Pons (tissue), 1 donor: ENCODE data around the gene SLC39A10.

Source experiments
- DNase-seq: peaks from one replicate; pipeline ENCODE4 v3.0.0-alpha.2; 2016; ENCODE audit warnings: low spot score

SLC39A10 gene

DNA sequence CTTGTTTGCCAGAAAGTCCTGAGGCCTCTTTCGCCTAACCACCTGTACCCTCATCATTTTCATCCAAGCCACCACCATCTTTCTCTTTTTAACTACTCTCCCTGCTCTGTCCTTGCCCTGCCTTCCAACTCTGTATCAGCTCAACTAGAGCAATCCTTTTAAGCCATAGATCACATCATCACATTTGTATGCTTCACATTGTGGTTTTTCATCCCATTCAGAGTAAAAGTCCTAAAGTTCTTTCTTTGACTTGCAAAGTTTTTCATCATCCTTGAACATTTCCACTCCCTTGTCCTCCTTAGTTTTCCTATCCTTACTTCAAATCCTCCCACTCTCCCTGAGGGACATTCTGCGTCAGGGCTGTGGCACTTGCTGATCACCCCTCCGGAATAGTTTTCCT is 73.9 kb downstream of the SLC39A10 start:
- no peak for DNase-seq

DNA sequence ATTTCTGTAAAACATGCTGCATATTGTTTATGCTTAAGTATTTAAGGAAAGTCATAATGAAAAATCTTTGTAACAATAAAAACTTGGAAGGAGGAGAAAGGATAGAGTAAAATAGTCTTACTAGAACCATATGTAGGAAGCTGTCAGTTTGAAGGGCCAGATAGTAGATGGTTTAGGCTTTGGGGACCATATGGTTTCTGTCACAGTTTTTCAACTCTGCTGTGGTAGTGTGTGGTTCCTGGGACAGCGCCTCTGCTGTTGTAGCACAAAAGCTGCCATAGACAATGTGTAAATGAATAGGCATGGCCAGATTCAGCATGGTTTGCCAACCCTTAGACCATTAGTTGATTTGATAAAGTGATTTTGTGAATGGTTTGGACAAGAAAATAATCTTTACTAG is 75.5 kb downstream of the SLC39A10 start:
- DNase-seq: no peak

DNA sequence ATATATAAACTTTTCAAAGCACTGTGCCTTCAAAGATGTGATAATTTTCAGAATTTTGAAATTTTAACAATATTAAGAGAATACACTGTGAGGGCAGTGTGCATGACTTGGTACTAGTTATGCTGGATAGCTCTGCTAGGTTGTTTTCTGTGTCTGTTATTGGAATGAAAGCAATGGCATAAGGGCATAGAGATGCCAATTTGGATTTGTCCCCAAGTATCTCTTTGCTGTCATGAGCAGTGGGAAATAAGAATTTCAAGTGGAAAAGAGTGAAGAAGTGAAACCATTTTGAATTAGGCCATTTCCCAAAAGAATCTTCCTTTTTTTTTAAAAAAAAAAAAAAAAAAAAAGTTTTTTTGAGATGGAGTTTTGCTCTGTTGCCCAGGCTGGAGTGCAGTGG is 76.8 kb downstream of the SLC39A10 start:
- DNase-seq: no peak

DNA sequence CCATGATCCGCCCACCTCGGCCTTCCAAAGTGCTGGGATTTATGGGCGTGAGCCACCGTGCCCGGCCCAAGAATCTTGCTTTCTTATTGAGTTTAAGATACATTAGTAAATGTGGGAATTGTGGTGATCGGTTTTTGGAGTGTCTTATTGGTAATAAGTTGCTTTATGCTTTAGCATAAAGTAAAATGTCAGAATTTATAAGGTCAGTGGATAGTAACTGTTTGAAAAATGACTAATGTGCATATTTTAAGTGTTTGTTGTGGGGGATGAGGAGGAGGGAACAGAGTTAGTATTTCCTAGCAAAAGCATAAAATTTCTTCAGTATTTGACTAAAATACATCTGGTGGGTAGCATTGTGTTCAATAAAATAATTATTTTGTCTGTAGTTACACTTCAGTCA is 77.4 kb downstream of the SLC39A10 start:
- DNase-seq: no peak

DNA sequence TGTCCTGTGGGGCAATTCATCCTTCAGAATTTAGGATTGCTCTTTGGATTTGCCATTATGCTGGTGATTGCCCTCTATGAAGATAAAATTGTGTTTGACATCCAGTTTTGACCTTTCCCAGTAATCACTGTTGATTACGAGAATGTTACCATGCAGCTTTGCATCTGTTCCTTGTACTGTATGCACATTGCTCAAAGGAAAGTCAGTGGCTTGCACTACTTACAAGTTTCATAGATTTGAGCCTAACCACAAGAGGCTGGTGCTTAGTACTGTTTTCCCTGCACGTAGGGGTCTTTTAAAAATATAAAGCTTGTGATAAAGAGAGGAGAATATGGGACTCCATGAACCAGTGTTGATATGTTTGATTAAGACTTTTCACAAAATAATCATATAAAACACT is 77.9 kb downstream of the SLC39A10 start:
- no peak for DNase-seq

DNA sequence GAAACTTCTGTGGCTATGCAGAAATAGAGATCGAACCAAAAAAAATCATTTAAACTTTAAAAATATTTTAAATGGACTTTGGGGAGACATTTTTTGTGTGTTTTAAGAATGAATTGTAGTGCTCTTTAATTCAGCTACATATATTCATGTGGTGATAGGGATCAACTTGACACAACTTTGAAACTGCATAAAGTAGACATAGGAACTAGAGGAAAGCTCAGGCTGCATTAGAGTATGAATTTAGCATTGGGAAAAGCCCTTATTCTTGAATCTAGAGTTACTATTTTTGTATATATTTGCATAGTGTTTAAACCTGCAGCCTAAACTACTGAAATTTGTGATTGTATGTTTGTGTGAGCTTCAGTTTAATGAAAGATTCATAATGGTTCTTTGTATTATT is 78.3 kb downstream of the SLC39A10 start:
- no peak for DNase-seq

DNA sequence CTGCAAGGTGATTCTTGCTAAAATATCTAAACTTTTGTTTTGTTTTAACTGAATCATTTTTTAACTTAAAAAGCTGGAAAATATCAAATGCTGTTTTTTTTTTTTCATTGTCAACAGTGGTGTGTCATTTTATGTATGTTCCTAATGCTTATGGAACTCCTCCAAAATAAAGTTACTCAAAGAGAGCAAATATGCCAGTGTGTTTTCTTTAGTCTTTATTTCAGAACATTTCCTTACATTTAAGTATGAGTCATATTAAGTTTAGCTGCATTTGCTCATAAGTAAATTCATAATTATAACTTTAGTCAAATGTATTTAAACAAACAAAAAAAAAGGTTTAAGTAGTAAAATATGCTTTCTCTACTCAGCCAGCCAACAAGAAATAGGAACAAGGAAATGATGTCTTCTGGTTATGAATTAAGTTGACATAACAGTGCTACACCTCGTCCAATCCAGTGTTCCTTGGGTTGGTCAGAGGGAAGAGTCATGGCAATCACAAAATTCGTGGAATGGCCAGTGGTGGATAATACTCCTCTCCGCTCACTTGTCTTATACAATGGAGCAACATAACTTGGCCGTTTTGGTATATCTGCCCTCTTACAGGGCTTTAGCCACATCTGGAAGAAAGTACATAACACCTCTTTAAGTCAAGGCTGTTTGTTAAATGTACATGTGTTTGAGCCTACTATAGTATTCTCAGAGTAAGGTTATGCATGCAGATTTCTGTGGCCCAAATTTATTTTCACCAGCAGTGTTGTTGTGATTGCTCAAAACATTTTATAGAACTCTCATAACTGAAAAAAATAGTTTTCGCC is 80.7 kb downstream of the SLC39A10 start:
- DNase-seq: no peak

DNA sequence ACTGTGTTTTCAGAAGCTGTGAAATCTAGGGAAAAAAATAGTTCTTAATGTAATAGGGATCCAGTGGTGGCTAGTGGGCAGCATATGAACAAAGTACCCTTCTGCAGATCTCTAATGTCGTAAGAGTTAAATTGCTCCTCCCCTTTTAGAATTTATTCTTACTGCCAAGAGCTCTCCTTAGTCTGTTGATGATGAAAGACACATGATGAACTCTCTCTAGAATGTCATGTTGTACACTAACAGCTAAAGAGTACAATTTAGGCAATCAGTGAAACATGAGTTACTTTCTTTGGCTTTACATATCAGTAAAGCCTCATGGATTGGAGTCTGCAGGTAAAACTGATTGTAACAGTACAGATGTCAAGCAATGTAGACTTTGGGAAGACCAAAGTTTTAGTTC is 84.2 kb downstream of the SLC39A10 start:
- DNase-seq: no peak

DNA sequence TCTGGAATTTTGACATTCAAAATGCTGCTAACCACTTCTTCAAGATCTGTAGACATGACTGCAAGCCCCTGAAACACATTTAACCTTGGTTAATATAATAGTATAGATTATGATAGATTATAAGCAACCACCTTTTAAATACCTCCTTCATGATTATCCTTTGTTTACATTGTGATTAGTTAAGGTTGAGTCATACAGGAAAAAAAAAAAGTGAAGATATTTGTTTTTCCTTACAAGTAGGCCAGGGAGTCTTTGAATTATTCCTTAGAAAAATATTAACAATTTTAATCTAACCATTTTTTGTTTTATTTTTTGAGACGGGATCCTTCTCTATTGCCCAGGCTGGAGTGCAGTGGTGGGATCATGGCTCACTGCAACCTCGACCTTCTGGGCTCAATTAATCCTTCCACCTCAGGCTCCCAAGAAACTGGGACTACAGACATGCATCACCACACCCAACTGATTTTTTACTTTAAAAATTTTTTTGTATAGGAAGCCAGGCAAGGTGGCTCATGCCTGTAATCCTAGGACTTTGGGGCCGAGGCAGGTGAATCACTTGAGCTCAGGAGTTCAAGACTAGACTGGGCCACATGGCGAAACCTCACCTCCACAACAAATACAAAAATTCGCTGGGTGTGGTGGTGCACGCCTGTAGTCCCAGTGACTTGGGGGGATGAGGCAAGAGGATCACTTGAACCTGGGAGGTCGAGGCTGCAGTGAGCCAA is 99.4 kb downstream of the SLC39A10 start:
- no peak for DNase-seq

DNA sequence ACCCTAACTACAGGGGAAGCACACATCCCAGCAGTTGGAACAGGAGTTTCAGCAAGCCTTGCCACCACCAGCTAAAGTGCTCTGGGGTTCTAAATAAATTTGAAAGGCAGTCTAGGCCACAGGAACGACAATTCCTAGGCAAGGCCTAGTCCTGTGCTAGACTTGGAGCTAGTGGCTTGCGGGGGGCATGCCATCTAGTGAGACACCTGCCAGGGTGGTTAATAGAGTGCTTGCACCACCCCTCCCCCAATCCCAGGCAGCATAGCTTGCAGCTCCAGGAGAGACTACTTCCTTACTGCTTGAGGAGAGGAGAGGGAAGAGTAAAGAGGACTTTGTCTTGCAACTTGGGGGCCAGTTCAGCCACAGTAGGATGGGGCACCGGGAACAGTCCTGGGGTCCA is 101.8 kb downstream of the SLC39A10 start:
- DNase-seq: no peak

DNA sequence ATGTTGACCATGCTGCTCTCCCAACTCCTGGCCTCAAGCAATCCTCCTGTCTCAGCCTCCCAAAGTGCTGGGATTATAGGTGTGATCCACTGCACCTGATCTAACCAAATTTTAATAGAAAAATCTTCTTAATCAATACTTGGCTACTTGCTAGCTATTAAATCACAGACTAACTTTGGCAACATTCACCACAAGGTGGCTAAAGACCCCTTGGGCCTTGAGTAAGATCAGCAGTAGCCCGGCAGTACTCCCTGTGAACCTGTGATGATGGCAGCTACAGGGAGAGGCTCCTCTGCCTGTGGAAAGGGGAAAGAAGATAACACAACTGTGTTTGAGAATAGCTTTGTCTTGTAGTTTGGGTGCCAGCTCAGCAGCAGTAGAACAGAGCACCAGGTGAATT is 102.9 kb downstream of the SLC39A10 start:
- DNase-seq: no peak

DNA sequence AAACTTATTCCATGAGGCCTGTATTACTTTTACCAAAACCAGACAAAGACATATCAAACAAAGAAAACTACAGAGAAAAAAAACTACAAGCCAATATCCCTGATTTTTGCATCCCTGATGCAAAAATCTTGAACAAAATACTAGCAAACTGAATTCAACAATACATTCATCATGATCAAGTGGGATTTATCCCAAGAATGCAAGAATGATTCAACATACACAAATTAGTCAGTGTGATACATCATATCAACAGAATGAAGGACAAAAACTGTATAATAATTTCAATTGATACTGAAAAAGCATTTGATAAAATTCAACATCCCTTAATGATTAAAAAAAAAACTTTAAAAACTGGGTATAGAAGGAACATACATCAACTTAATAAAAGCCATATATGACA is 106.8 kb downstream of the SLC39A10 start:
- no peak for DNase-seq

DNA sequence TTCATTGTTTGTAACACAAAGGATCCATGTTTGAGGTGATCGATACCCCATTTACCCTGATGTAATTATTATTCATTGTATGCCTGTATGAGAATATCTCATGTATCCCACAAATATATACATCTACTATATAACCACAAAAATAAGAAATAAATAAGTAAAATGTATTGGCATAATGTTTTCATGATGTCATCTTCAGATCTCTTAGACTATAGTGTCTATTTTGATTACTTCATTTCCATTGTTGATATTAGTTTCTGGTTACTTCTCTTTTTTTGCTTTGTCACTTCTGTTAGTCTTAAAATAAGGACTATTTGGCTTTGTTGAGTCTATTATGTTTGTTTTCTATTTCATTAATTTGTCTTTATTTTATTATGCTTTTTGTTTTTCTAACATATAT is 109.7 kb downstream of the SLC39A10 start:
- no peak for DNase-seq

DNA sequence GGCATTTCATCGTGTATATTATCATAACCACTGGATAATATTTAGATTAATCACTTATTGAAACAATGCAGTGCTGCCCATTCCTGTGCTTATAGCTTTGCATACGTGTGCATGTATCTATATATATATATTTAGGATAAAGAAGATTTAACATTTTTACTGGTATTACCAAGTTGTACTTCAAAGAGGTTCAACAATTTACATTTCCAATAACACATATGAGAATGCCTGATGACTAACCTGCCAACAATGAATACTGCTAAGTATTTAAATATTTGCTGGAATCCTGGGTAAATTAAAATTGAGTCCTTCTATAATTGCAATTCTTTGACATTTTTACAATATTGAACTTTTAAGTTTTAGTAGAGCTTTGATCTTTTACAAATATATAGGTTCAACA is 111.4 kb downstream of the SLC39A10 start:
- no peak for DNase-seq

DNA sequence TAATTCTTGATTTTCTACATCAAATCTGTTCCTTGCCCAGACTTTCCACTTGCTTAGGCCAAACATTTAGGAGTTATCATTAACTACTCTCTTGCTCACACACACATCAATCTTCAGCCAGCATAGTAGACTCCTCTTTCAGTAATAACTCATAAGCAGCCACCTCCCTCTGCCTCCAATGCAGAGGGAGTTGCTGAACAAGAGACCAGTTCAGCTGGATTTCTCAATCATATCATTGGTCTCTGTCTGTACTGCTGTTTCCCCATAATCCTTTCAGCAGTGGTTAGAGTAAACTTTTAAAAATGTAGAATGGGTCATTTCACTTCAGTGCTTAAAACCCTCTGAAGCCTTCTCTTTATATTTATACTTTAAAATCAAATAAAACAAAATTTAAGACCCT is 112.9 kb downstream of the SLC39A10 start:
- no peak for DNase-seq

DNA sequence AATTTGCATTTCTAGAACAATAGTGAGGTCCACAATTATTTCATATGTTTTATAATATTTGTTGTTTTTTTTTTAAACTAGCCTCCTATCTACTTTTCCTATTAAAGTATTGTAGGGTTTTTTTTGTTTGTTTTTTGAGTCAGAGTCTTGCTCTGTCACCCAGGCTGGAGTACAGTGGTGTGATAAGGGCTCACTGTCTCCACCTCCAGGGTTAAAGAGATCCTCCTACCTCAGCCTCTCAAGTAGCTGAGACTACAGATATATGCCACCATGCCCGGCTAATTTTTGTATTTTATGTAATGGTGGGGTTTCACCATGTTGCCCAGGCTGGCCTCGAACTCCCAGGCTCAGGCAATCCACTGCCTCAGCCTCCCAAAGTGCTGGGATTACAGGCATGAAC is 122.5 kb downstream of the SLC39A10 start:
- DNase-seq: no peak

DNA sequence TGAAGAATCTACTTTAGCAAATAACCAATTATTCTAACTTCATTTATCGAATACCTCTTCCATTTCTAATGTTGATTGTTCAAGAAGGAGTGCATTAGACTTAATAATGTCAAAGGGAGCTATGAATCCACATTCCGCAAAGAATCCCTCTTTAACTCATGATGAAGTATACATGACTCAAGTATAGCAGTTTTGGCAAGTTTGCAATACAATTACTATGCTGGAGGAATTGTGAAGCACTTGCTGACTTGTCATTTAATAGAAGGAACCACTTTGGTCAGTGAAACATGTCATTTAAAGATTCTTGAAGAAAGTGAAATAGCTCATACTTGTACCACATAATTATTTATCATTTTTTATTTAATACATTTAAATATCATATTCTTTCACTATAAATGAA is 125.1 kb downstream of the SLC39A10 start:
- no peak for DNase-seq
